ENCODE results near the gene PTPRQ.

The PTPRQ gene

DNA sequence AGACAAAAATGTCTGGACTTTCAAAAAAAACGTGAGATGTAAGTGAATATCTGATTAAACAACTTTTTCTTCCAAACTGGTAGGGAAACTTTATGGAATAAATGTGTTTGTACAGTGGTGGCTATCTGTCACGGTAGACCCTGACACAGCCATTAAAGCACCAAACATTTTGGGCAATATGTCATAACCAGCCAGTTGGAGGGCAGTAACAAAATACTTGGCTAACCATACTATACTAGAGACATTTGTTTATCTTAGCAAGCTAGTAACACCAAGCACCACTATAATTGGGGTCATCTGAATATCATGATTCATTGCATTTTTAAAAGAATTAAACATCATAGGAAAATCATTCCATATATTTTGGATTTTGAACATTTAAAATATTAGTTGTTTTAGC is 257.4 kb downstream of the PTPRQ start:
- no peak overlapping the region for H3K9ac ChIP-seq (ENCODE audit: low read length)
- no peak overlapping the region for H3K4me3 ChIP-seq (ENCODE audit: low read length)
- H3K27ac ChIP-seq (ENCODE audit: low read depth, low read length): no peak overlapping the region
- no peaks in the 10 kb centered on the region for H3K4me1 ChIP-seq (ENCODE audit: control insufficient read depth, insufficient read depth, low read length)
- H3K27me3 ChIP-seq (ENCODE audit: control insufficient read depth, insufficient read depth, low read length): no peaks in the 10 kb centered on the region
- no peaks in the 10 kb centered on the region for H3K36me3 ChIP-seq (ENCODE audit: control insufficient read depth, insufficient read depth, low read length)

DNA sequence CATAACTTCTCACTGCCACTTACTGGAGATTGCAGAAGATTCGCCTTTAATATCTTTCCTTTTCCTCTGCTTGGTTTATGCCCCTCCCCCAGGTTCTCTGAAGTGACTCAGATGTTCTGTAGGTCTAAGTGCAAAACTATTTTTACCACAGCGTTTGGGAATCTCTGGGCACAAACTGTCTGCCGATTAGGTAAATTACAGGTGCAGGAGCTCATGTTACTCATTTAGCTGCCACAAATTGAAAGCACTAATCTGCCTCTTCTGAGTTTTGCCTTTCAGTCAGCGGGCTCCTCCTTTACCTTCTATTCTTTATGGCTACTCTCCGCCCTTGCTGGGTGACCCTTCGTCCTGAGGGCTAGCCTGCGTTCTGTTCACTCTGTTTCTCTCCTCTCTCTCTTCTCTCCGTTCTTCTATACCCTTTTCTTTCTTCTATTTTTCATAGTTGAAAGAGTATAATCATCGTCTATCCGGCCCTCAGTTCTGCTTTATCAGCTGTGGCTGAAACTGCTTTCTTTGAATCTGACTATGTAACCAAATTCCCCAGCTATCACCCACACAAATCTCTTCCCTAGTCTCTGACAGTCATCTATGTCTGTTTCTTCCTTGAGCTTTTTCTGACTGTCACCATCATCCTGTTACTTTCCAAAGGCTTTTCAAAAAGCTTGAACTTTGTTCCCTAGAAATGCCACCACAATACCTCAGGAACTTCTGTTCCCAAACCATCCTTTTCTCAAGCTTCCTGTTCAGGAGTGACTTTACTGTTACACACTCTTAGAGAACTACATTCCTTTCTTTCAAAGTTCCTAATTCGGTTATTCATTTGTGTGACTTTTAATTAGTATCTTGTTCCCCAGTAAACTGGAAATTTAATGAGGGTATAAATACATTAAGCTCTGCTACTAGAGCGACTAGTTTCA is 259.1 kb downstream of the PTPRQ start:
- no peak overlapping the region for H3K27ac ChIP-seq (ENCODE audit: low read depth, low read length)
- H3K4me3 ChIP-seq (ENCODE audit: low read length): no peak overlapping the region
- H3K9ac ChIP-seq (ENCODE audit: low read length): no peak overlapping the region
- no peaks in the 10 kb centered on the region for H3K4me1 ChIP-seq (ENCODE audit: control insufficient read depth, insufficient read depth, low read length)
- H3K27me3 ChIP-seq (ENCODE audit: control insufficient read depth, insufficient read depth, low read length): no peaks in the 10 kb centered on the region
- H3K36me3 ChIP-seq (ENCODE audit: control insufficient read depth, insufficient read depth, low read length): no peaks in the 10 kb centered on the region

DNA sequence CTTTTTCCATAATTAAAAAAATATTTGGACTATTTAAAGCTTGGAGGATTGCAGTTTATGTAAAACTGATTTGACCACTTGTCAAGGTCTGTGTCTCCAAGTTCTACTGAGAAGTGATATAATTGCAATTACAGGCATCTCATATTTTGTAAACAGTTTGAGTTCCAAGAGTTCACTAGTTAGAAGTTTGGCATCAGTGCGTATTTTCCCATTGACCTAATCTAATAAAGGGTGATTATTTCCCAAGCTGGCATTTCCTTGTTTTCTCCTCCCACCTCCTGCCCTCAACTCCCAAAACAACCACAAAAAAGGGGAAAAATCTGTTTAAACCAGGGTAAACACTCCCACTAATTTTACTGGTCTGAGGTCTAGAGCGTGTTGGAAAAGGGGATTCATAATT is 260.4 kb downstream of the PTPRQ start:
- Histone ChIP-seq H3K9ac (ENCODE audit: low read length) (no peak overlapping the region), H3K4me3 (ENCODE audit: low read length) (no peak overlapping the region), H3K27ac (ENCODE audit: low read depth, low read length) (no peak overlapping the region), H3K36me3 (ENCODE audit: control insufficient read depth, insufficient read depth, low read length) (no peaks in the 10 kb centered on the region), H3K4me1 (ENCODE audit: control insufficient read depth, insufficient read depth, low read length) (no peaks in the 10 kb centered on the region), H3K27me3 (ENCODE audit: control insufficient read depth, insufficient read depth, low read length) (no peaks in the 10 kb centered on the region)

DNA sequence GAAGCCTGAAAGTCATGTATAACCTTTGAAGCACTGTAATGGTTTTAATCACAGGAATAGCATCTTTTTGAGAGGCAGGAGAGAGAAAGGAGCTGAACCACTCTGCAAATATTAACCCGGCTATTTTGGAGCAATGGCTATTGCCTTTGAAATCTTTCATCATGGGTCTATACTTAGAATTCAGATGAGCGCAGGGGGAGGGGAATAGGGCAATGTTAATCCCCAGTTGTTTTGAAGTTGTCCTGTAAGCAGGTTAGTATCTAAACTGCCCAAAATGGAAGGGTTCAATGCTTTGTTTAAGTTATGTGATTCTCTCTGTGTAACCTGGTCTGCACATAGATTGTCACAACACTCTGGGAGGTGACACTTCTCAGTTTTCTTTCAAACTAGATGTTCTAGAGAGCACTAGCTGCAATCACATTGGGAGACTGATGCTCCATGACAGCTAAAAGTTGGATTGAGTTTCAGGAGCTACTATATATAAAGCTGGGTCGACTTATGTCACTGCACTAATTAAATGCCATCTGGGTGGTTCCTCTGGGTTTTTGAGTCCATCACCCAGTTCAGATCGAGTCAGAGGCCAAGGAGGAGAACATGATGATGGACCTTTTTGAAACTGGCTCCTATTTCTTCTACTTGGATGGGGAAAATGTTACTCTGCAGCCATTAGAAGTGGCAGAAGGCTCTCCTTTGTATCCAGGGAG is 263.2 kb downstream of the PTPRQ start, which contains the start of gene MYF6:
Gene MYF6, plus strand, starts transcription at position 509 of the 704 bp plus-strand sequence. Its CDS starts 86 bp downstream, at position 595.
- Histone ChIP-seq H3K27me3 (ENCODE audit: control insufficient read depth, insufficient read depth, low read length) (no peaks in the 10 kb centered on the region), H3K36me3 (ENCODE audit: control insufficient read depth, insufficient read depth, low read length) (no peaks in the 10 kb centered on the region), H3K27ac (ENCODE audit: low read depth, low read length) (no peak within 1 kb of the TSS), H3K4me3 (ENCODE audit: low read length) (no peak within 1 kb of the TSS), H3K9ac (ENCODE audit: low read length) (no peak within 1 kb of the TSS), H3K4me1 (ENCODE audit: control insufficient read depth, insufficient read depth, low read length) (no peaks in the 10 kb centered on the region)

DNA sequence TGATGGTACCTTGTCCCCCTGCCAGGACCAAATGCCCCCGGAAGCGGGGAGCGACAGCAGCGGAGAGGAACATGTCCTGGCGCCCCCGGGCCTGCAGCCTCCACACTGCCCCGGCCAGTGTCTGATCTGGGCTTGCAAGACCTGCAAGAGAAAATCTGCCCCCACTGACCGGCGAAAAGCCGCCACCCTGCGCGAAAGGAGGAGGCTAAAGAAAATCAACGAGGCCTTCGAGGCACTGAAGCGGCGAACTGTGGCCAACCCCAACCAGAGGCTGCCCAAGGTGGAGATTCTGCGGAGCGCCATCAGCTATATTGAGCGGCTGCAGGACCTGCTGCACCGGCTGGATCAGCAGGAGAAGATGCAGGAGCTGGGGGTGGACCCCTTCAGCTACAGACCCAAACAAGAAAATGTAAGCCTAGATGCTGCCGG is 263.8 kb downstream of the PTPRQ start:
- Histone ChIP-seq H3K27ac (ENCODE audit: low read depth, low read length) (no peak overlapping the region), H3K4me3 (ENCODE audit: low read length) (no peak overlapping the region), H3K27me3 (ENCODE audit: control insufficient read depth, insufficient read depth, low read length) (no peaks in the 10 kb centered on the region)

DNA sequence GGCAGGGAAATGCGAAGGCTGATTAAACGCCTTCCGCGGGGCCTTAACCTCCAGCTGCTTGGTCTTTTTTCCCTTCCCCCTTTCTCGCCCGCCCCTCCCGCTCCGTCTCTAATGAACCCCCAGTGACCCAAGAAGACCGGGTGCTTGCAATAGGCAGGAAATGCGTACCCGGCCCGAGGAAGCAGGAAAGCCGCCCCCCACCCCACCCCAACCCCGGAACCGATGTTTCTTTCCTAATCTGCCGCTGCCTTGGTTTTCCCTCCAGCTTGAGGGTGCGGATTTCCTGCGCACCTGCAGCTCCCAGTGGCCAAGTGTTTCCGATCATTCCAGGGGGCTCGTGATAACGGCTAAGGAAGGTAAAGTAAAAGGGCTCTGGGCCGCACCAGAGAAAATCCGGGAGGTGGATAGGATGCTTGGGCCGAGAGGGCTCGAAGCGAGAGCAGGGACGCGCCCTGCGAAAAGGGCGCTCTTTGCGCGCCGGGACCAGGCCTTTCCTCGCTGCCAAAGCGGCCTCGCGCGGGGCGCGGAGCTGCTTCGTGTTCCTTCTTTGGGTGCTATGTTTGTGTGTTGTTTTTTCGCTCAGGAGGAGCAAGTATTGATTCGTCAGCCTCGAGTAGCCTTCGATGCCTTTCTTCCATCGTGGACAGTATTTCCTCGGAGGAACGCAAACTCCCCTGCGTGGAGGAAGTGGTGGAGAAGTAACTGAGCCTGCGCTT is 264.4 kb downstream of the PTPRQ start:
- no peak overlapping the region for H3K27ac ChIP-seq (ENCODE audit: low read depth, low read length)
- H3K4me3 ChIP-seq (ENCODE audit: low read length): no peak overlapping the region
- H3K36me3 ChIP-seq (ENCODE audit: control insufficient read depth, insufficient read depth, low read length): no peaks in the 10 kb centered on the region
- no peak overlapping the region for H3K9ac ChIP-seq (ENCODE audit: low read length)
- H3K4me1 ChIP-seq (ENCODE audit: control insufficient read depth, insufficient read depth, low read length): no peaks in the 10 kb centered on the region
- H3K27me3 ChIP-seq (ENCODE audit: control insufficient read depth, insufficient read depth, low read length): no peaks in the 10 kb centered on the region

More for the DNA sequence above, 263.8 kb downstream of the PTPRQ start:
- H3K9ac ChIP-seq (ENCODE audit: low read length): no peak overlapping the region
- no peaks in the 10 kb centered on the region for H3K36me3 ChIP-seq (ENCODE audit: control insufficient read depth, insufficient read depth, low read length)
- no peaks in the 10 kb centered on the region for H3K4me1 ChIP-seq (ENCODE audit: control insufficient read depth, insufficient read depth, low read length)

DNA sequence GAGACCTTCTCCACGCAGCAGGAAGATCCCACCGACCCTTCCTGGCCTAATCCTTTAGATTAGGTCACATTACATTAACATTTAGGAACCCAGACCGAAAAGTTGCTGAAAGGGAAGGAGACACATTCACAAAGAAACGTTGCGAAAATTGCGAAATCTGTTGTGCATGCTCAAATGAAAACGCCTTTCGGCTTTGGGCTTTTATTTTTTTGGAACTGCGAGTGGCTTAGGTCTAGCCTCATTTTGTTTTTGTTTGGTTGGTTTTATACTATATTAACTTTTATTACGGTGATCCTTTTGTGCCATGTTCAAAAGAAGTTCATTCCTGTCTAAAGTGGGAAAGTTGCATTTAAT is 264.9 kb downstream of the PTPRQ start:
- Histone ChIP-seq H3K4me1 (ENCODE audit: control insufficient read depth, insufficient read depth, low read length) (no peaks in the 10 kb centered on the region), H3K4me3 (ENCODE audit: low read length) (no peak overlapping the region), H3K27me3 (ENCODE audit: control insufficient read depth, insufficient read depth, low read length) (no peaks in the 10 kb centered on the region), H3K27ac (ENCODE audit: low read depth, low read length) (no peak overlapping the region), H3K9ac (ENCODE audit: low read length) (no peak overlapping the region), H3K36me3 (ENCODE audit: control insufficient read depth, insufficient read depth, low read length) (no peaks in the 10 kb centered on the region)

DNA sequence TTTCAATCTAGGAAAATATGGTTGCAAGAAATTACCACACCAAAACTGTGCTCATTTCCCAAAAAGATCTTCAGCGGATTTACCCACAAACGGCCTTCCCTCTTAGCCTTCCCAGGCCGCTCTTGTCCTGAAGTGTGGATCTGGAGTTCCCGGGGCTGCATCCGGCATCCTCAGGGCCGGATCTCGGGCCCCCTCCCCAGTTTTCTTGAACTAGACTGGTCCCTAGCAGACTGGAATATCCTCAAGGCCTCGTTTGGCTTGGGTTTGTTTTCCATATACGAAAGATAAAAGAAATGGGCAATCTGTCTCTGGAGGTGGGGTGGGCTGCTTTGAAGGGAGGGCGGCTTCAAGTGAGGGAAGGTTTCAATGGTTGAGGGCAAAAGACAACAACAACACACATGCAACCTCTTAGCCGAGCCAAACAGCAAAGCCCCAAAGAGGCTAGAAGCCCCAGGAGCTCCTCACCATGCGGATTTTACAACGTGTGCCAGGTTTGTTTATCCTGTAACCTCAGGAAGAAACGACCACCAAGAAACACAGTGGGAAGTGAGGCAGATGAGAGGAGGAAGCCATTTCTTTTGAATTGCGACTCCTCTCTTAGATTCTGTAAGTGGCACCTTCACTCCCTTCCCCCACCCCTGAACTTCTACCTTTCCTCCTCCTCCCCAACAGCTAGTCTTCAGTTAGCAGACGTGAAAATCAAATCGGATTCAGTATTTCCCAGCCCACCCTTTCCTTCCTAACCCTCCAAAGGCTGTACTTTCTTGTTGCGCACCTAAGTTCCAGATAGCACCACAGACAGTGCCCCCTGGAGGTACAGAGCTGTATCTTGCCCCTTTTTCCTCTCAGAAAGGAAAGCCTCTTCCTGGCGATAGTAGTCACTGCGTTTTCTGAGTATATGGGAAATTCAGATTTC is 266.0 kb downstream of the PTPRQ start:
- H3K4me3 ChIP-seq (ENCODE audit: low read length): no peak overlapping the region
- H3K9ac ChIP-seq (ENCODE audit: low read length): no peak overlapping the region
- no peak overlapping the region for H3K27ac ChIP-seq (ENCODE audit: low read depth, low read length)
- H3K36me3 ChIP-seq (ENCODE audit: control insufficient read depth, insufficient read depth, low read length): no peaks in the 10 kb centered on the region
- no peaks in the 10 kb centered on the region for H3K4me1 ChIP-seq (ENCODE audit: control insufficient read depth, insufficient read depth, low read length)
- H3K27me3 ChIP-seq (ENCODE audit: control insufficient read depth, insufficient read depth, low read length): no peaks in the 10 kb centered on the region

DNA sequence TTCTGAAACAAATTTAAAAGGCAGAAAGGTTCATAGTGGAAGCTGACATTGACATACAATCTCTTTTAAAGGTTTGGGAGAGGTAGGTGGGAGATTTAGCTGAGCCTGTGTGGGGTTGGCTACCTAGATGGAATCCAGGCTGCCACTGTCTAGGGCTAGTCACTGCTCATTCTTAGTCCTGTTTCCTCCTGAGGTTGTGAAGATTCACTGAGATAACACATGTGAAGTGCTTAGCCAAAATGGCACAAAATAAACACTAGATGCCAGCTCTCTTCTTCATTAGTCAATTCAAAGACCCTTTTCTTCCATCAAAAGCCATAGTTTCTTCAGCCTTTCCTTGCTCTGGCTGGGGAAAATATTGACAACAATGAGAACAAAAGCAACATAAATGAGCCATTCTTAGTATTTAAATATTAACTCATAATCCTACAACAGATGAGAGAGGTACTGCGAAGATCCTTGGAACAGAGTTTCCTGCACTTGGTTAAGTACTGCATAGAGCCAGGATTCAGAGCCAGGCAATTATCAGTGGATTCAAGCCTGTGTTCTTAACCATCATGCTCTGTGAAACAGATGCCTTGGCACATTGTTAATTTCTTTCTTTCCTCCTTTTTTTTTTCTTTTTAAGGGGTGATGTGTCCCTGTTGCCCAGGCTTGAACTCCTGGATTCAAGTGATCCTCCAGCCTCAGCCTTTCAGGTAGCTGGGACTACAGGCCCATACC is 266.9 kb downstream of the PTPRQ start:
- H3K4me3 ChIP-seq (ENCODE audit: low read length): no peak overlapping the region
- H3K36me3 ChIP-seq (ENCODE audit: control insufficient read depth, insufficient read depth, low read length): no peaks in the 10 kb centered on the region
- H3K27ac ChIP-seq (ENCODE audit: low read depth, low read length): no peak overlapping the region
- H3K27me3 ChIP-seq (ENCODE audit: control insufficient read depth, insufficient read depth, low read length): no peaks in the 10 kb centered on the region
- no peak overlapping the region for H3K9ac ChIP-seq (ENCODE audit: low read length)
- H3K4me1 ChIP-seq (ENCODE audit: control insufficient read depth, insufficient read depth, low read length): no peaks in the 10 kb centered on the region

DNA sequence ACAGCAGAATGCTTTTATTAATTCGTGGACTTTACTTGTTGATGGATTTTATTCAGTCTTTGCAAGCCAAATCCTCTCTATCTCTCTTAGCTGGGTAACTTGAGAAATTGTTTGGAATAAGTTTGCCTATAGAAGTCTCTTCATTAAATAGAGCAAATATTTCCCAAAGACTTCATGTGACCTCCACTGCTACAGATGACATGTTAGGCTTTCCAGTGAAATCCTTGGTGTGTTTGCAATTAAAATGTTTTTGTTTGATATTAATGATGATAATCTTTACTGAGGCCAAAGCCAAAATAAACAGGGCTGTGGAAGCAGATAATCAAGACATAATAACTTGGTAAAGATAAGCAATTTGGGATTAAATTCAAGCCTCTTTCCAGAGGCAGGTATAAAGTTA is 267.8 kb downstream of the PTPRQ start:
- no peak overlapping the region for H3K9ac ChIP-seq (ENCODE audit: low read length)
- no peaks in the 10 kb centered on the region for H3K36me3 ChIP-seq (ENCODE audit: control insufficient read depth, insufficient read depth, low read length)
- no peaks in the 10 kb centered on the region for H3K27me3 ChIP-seq (ENCODE audit: control insufficient read depth, insufficient read depth, low read length)
- H3K4me1 ChIP-seq (ENCODE audit: control insufficient read depth, insufficient read depth, low read length): no peaks in the 10 kb centered on the region
- H3K27ac ChIP-seq (ENCODE audit: low read depth, low read length): no peak overlapping the region
- H3K4me3 ChIP-seq (ENCODE audit: low read length): no peak overlapping the region

DNA sequence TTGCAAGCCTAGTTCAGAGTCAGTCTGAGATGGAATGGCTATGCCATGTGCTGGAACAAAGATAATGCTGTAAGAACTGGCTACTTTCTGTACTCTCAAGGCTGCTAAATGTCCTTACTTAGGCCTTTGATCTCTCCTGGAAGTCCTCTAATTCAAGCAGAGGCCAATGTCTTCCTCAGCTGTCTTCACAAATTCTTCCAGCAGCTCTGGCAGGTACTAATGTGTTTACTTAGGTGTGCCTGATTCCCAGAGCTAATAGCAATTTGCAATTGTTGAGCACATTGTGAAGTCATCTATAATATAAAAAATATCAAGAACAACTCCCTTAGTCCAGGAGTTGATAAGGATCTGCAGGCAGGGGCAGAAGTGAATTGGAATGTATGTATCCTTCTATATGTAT is 268.8 kb downstream of the PTPRQ start:
- Histone ChIP-seq H3K36me3 (ENCODE audit: control insufficient read depth, insufficient read depth, low read length) (no peaks in the 10 kb centered on the region), H3K4me1 (ENCODE audit: control insufficient read depth, insufficient read depth, low read length) (no peaks in the 10 kb centered on the region), H3K4me3 (ENCODE audit: low read length) (no peak overlapping the region), H3K9ac (ENCODE audit: low read length) (no peak overlapping the region), H3K27ac (ENCODE audit: low read depth, low read length) (no peak overlapping the region), H3K27me3 (ENCODE audit: control insufficient read depth, insufficient read depth, low read length) (no peaks in the 10 kb centered on the region)

Data from rectal smooth muscle tissue (tissue), 1 donor.